HCT116 (cell line): ENCODE results near the gene CEMIP2. TPM values are rescaled to one million over a fixed set of nuclear protein-coding genes. Genes with fewer than 3 reads are reported as not detected.

Source experiments
- ATAC-seq: fragments of 200-7000 bp; cut with Tn5 transposase; 2 replicates; pipeline ENCODE4 v1.9.1; 2020; ENCODE audit warnings: mild to moderate bottlenecking, moderate library complexity
- BruUV-seq: library from RNA; stranded (reverse); fragments of 400-500 nt; replicated peaks from 2 replicates; lab custom pipeline; 2021; lab: Mats Ljungman, UMichigan
- CTCF ChIA-PET: fragments of 300-600 bp; sonication (Branson Sonifier 250); formaldehyde crosslinking; loops from one replicate; lab custom pipeline; 2021; ENCODE audit warnings: antibody characterized with exemption; lab: Charles Lee
- POLR2A ChIA-PET: fragments of 300-600, 350-600 bp; sonication (Branson Sonifier 250); formaldehyde crosslinking; loops from one replicate; lab custom pipeline; 2021; ENCODE audit warnings: antibody characterized with exemption; lab: Charles Lee
- RAD21 ChIA-PET, 2 experiments: fragments of 300-600 bp; sonication (Branson Sonifier 250); formaldehyde crosslinking; loops; one replicate each; lab custom pipeline; 2023; ENCODE audit warnings: low total read pairs in 2 of 2; ENCODE audit not compliant: uncharacterized antibody in 2 of 2, unreplicated experiment in 2 of 2, low non-redundant PET in 1 of 2; lab: Charles Lee
- DNase-seq: peaks from one replicate; pipeline ENCODE4 v3.0.0-alpha.2; 2010; ENCODE audit warnings: low read depth, low spot score
- H2AFZ ChIP-seq: fragments of 200-600 bp; shearing (Covaris generic), sonication (generic); 2 replicates; pipeline ENCODE4 v1.6.1; 2017; ENCODE audit warnings: low read depth, mixed run types, mixed read lengths, antibody characterized with exemption, low read length; ENCODE audit not compliant: poor library complexity, severe bottlenecking
- H3K27ac ChIP-seq: 2 replicates; pipeline ENCODE4 v1.5.1; 2012; ENCODE audit warnings: low read depth, low read length
- H3K27me3 ChIP-seq: fragments of 200-600 bp; sonication (generic); 2 replicates; pipeline ENCODE4 v1.6.1; 2016; ENCODE audit warnings: mixed run types, low read length, mixed read lengths; ENCODE audit not compliant: insufficient read depth
- H3K36me3 ChIP-seq, 2 experiments: fragments of 200-500 bp in 1 of 2; fragments of 200-600 bp in 1 of 2; sonication (Bioruptor generic) in 1 of 2; sonication (generic) in 1 of 2; 2 replicates each; pipeline versions ENCODE4 v1.5.1 to v1.6.1; 2014 to 2016; ENCODE audit warnings: low read length in 2 of 2, inconsistent platforms in 1 of 2, mixed read lengths in 1 of 2, mixed run types in 1 of 2; ENCODE audit not compliant: insufficient read depth in 2 of 2, control insufficient read depth in 1 of 2
- H3K4me1 ChIP-seq, 2 experiments: fragments of 200-600 bp in 1 of 2; sonication (generic) in 1 of 2; 2 replicates each; pipeline versions ENCODE4 v1.5.1 to v1.6.1; 2012 to 2017; ENCODE audit warnings: low read length in 2 of 2, inconsistent platforms in 1 of 2, mild to moderate bottlenecking in 1 of 2, mixed read lengths in 1 of 2, mixed run types in 1 of 2, moderate library complexity in 1 of 2; ENCODE audit not compliant: insufficient read depth in 2 of 2, control insufficient read depth in 1 of 2
- H3K4me2 ChIP-seq: fragments of 200-600 bp; sonication (generic); 2 replicates; pipeline ENCODE4 v1.6.1; 2017; ENCODE audit warnings: mixed run types, low read length, mixed read lengths
- H3K4me3 ChIP-seq, 2 experiments: fragments of 200-600 bp in 1 of 2; sonication (generic) in 1 of 2; replicated peaks in 1 of 2; 2 replicates each; pipeline ENCODE4 v1.5.1; 2011 to 2016; ENCODE audit warnings: low read length in 2 of 2, control low read depth in 1 of 2, low read depth in 1 of 2, mild to moderate bottlenecking in 1 of 2, mixed read lengths in 1 of 2, mixed run types in 1 of 2
- H3K79me2 ChIP-seq: fragments of 200-600 bp; sonication (generic); 2 replicates; pipeline ENCODE4 v1.6.1; 2017; ENCODE audit warnings: mild to moderate bottlenecking, mixed run types, low read length, moderate library complexity, mixed read lengths; ENCODE audit not compliant: insufficient read depth
- H3K9ac ChIP-seq: fragments of 200-600 bp; sonication (generic); 2 replicates; pipeline ENCODE4 v1.6.1; 2016; ENCODE audit warnings: low read length, mixed read lengths
- H3K9me2 ChIP-seq: fragments of 200-600 bp; sonication (generic), shearing (Covaris generic); 2 replicates; pipeline ENCODE4 v1.6.1; 2017; ENCODE audit warnings: mixed run types, mild to moderate bottlenecking, moderate library complexity; ENCODE audit not compliant: insufficient read depth
- H3K9me3 ChIP-seq, 2 experiments: fragments of 200-500 bp in 1 of 2; fragments of 200-600 bp in 1 of 2; sonication (Bioruptor generic) in 1 of 2; sonication (generic) in 1 of 2; 2 replicates each; pipeline ENCODE4 v1.6.1; 2014 to 2017; ENCODE audit warnings: low read length in 2 of 2, mixed read lengths in 2 of 2, inconsistent platforms in 1 of 2, low read depth in 1 of 2, mild to moderate bottlenecking in 1 of 2, mixed run types in 1 of 2, moderate library complexity in 1 of 2; ENCODE audit not compliant: control insufficient read depth in 1 of 2, insufficient read depth in 1 of 2
- H4K20me1 ChIP-seq: fragments of 200-600 bp; sonication (generic), shearing (Covaris generic); 2 replicates; pipeline ENCODE4 v1.6.1; 2017; ENCODE audit warnings: mixed run types, mild to moderate bottlenecking, moderate library complexity; ENCODE audit not compliant: insufficient read depth
- ATF3 ChIP-seq: IDR thresholded peaks from 2 replicates; pipeline ENCODE4 v1.6.1; 2012
- CBX3 ChIP-seq: IDR thresholded peaks from 2 replicates; pipeline ENCODE4 v1.6.1; 2012; ENCODE audit warnings: low read depth
- CEBPB ChIP-seq: IDR thresholded peaks from 2 replicates; pipeline ENCODE4 v1.6.1; 2012; ENCODE audit warnings: low read depth
- EGR1 ChIP-seq: IDR thresholded peaks from 2 replicates; pipeline ENCODE4 v1.6.1; 2012; ENCODE audit warnings: low read depth
- JUND ChIP-seq: IDR thresholded peaks from 2 replicates; pipeline ENCODE4 v1.6.1; 2012
- MAX ChIP-seq: IDR thresholded peaks from 2 replicates; pipeline ENCODE4 v1.6.1; 2012
- REST ChIP-seq: IDR thresholded peaks from 2 replicates; pipeline ENCODE4 v1.6.1; 2012; ENCODE audit warnings: low read depth
- SIN3A ChIP-seq: IDR thresholded peaks from 2 replicates; pipeline ENCODE4 v1.6.1; 2012; ENCODE audit warnings: low read depth
- SP1 ChIP-seq: IDR thresholded peaks from 2 replicates; pipeline ENCODE4 v1.6.1; 2012; ENCODE audit warnings: low read depth
- SRF ChIP-seq: IDR thresholded peaks from 2 replicates; pipeline ENCODE4 v1.6.1; 2012; ENCODE audit warnings: low read depth
- ZBTB33 ChIP-seq: IDR thresholded peaks from 2 replicates; pipeline ENCODE4 v1.6.1; 2011; ENCODE audit warnings: mild to moderate bottlenecking, low read length, moderate library complexity; ENCODE audit not compliant: insufficient replicate concordance; ENCODE audit errors: extremely low read depth
- ZFX ChIP-seq: fragments of 450-650 bp; IDR thresholded peaks from 2 replicates; pipeline ENCODE4 v1.6.1; 2017
- ZNF274 ChIP-seq: fragments of 200-500 bp; sonication (Bioruptor generic); IDR thresholded peaks from 2 replicates; pipeline ENCODE4 v1.6.1; 2014; ENCODE audit warnings: mild to moderate bottlenecking, low read depth, low read length, inconsistent platforms
- intact Hi-C: fragments of 100-400 bp; cut with micrococcal nuclease; formaldehyde crosslinking; loops from 2 replicates; pipeline ENCODE4 v1.10.0; 2022
- total RNA-seq: library from RNA; stranded (reverse); gene quantifications from one replicate; pipeline ENCODE4 v1.2.1, GENCODE V29; 2021; ENCODE audit not compliant: unreplicated experiment

CEMIP2 gene
- total RNA-seq, 1 experiment from 2014 or later = 14.3 TPM

- Histone ChIP-seq H3K4me2 (peak overlapping the region; percentile 30), H3K9ac (no peak overlapping the region), H3K27me3 (no peaks in the 10 kb centered on the region), H4K20me1 (no peaks in the 10 kb centered on the region), H3K79me2 (0 out of 2 replicates have a peak, but pooled peaks cover 7% of the 10 kb centered on the region), H3K4me1 (peaks cover 37 to 39% of the 10 kb centered on the region in 2 experiments), H3K9me2 (no peaks in the 10 kb centered on the region), H3K27ac (no peak overlapping the region), H3K4me3 (no peak overlapping the region), H3K36me3 (no peaks in the 10 kb centered on the region), H2AFZ (no peak overlapping the region), H3K9me3 (no peaks in the 10 kb centered on the region)
- ChIA-PET RAD21 (no interaction called here), CTCF (no interaction called here), POLR2A (no interaction called here)
- intact Hi-C loops = no loop called here
- TF ChIP-seq ZFX = no peak
- no peak for TF ChIP-seq REST
- TF ChIP-seq CBX3 = no peak
- no peak for TF ChIP-seq SRF
- no peak for TF ChIP-seq ZBTB33
- TF ChIP-seq ATF3 = no peak
- no peak for TF ChIP-seq JUND
- no peak for TF ChIP-seq MAX
- TF ChIP-seq EGR1 = no peak
- TF ChIP-seq ZNF274 = no peak
- no peak for TF ChIP-seq CEBPB
- no peak for TF ChIP-seq SP1
- no peak for TF ChIP-seq SIN3A
- DNase-seq = no peak
- ATAC-seq = no peak
- BruUV-seq = no TSS peak
Measured at GRCh38 chr9:71758277-71758676, 10.0 kb downstream of the CEMIP2 start.
